Activated CD4-positive, alpha-beta memory T cell treated with anti-CD3 and anti-CD28 coated beads, Interleukin-2, amount 10 ng/mL, durations not matched to agents 7 days and 5 days (primary cell): Measurements from ENCODE around the gene PIK3R2. TPM values are rescaled to one million over a fixed set of nuclear protein-coding genes. Genes with fewer than 3 reads are reported as not detected.
A peak's percentile ranks its signal among the peaks of the same experiment; 100 is the strongest.

Source experiments
- CTCF ChIA-PET: fragments of 350-600 bp; sonication (Branson Sonifier 250); formaldehyde crosslinking; loops from one replicate; lab custom pipeline; 2021; ENCODE audit warnings: antibody characterized with exemption, inconsistent platforms; lab: Charles Lee
- POLR2A ChIA-PET: fragments of 350-600 bp; sonication (Branson Sonifier 250); formaldehyde crosslinking; loops from one replicate; lab custom pipeline; 2021; ENCODE audit warnings: antibody characterized with exemption; lab: Charles Lee
- DNase-seq: peaks from one replicate; pipeline ENCODE4 v3.0.0-alpha.2; 2020
- H3K27ac Mint-ChIP-seq: one replicate; pipeline ENCODE4 v1.8.0; 2021; ENCODE audit warnings: mild to moderate bottlenecking, mixed read lengths
- H3K27me3 Mint-ChIP-seq: one replicate; pipeline ENCODE4 v1.8.0; 2021; ENCODE audit warnings: mixed read lengths
- H3K36me3 Mint-ChIP-seq: one replicate; pipeline ENCODE4 v1.8.0; 2021; ENCODE audit warnings: low read depth, mixed read lengths
- H3K4me1 Mint-ChIP-seq: one replicate; pipeline ENCODE4 v1.8.0; 2021; ENCODE audit warnings: mixed read lengths
- H3K4me3 Mint-ChIP-seq: one replicate; pipeline ENCODE4 v1.8.0; 2021; ENCODE audit warnings: mild to moderate bottlenecking, mixed read lengths
- H3K9me3 Mint-ChIP-seq: one replicate; pipeline ENCODE4 v1.8.0; 2021; ENCODE audit warnings: mixed read lengths
- total RNA-seq, 2 experiments: library from RNA; stranded (reverse); gene quantifications; one replicate each; pipeline ENCODE4 v1.2.3, GENCODE V29; 2021

Gene PIK3R2
- total RNA-seq, 2 experiments from 2014 or later: 10.9 to 11.3 TPM

DNA sequence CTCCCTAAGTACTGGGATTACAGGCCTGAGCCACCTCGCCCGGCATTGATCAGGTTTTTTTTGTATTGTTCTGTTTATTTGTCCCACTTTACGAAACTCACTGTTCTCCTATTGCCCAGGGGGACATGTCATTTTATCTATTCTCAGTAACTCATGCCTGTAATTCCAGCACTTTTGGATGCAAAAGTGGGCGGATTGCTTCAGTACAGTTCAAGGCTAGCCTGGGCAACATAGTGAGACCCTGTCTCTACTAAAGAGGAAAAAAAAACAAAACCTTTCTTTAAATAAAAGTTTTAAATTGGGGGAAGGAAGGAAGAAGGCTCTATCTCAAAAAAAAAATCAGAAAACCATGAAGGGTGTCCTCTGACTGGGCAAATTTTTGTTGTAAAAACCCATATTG is 37.3 kb downstream of the PIK3R2 start:
- CTCF ChIA-PET: no interaction called here
- Mint-ChIP-seq H3K36me3 (no peaks in the 10 kb centered on the region), H3K4me3 (no peak overlapping the region), H3K27me3 (no peaks in the 10 kb centered on the region), H3K27ac (no peak overlapping the region), H3K9me3 (no peaks in the 10 kb centered on the region), H3K4me1 (peaks cover 23% of the 10 kb centered on the region)
- DNase-seq: no peak
- POLR2A ChIA-PET: no interaction called here

DNA sequence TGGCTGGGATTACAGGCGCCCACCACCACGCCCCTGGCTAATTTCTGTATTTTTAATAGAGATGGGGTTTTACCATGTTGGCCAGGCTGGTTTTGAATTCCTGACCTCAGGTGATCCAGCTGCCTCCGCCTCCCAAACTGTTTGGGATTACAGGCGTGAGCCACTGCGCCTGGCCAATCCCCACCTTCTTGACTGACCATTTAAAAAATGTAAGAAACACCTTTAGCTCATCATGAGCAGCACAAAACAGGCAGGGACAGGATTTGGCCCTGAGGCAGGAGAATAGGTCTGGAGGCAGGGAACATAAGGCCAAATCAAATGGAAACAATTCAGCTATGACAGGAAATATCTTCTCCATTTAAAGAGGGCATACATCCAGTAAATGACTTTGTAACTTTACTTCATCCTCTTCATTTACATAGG is 38.7 kb downstream of the PIK3R2 start:
- Mint-ChIP-seq H3K4me3 (peak overlapping the region; percentile 74), H3K27ac (peak overlapping the region; percentile 85), H3K4me1 (peaks cover 23% of the 10 kb centered on the region), H3K27me3 (no peaks in the 10 kb centered on the region), H3K9me3 (no peaks in the 10 kb centered on the region), H3K36me3 (no peaks in the 10 kb centered on the region)
- ChIA-PET POLR2A (interaction anchor here (0.6 to 3.7 kb wide), 10 partner anchors 11 to 352 kb away, joined by 3 to 32 read pairs (median 4); partner anchors contain the start of genes FKBP8, JUND, LSM4 and RAB3A), CTCF (interaction anchor here (0.7 to 3.2 kb wide), 14 partner anchors 8 to 227 kb away, joined by 3 to 21 read pairs (median 6); partner anchors contain the start of genes IFI30, RAB3A and SSBP4)
- no peak for DNase-seq

GRCh38 chr19:18192673-18193387 is 39.9 kb downstream of the PIK3R2 start, which contains the start of gene MPV17L2:
MPV17L2 (plus strand) TSS chr19:18193218; CDS start chr19:18193282, 64 bp downstream.
- CTCF ChIA-PET: interaction anchor here (0.5 to 3.2 kb wide), 22 partner anchors 9 to 226 kb away, joined by 3 to 21 read pairs (median 5); partner anchors contain the start of genes IFI30, JUND, LSM4 and RAB3A
- POLR2A ChIA-PET: interaction anchor here (0.7 to 3.7 kb wide), 14 partner anchors 12 to 351 kb away, joined by 3 to 32 read pairs (median 3); partner anchors contain the start of genes FKBP8, JUND, LSM4 and PIK3R2
- Mint-ChIP-seq H3K4me3 (peak within 1 kb of the TSS; percentile 74), H3K9me3 (no peaks in the 10 kb centered on the region), H3K36me3 (no peaks in the 10 kb centered on the region), H3K27me3 (no peaks in the 10 kb centered on the region), H3K4me1 (peaks cover 23% of the 10 kb centered on the region), H3K27ac (peak within 1 kb of the TSS; percentile 85)
- DNase-seq: peak; percentile 99

DNA sequence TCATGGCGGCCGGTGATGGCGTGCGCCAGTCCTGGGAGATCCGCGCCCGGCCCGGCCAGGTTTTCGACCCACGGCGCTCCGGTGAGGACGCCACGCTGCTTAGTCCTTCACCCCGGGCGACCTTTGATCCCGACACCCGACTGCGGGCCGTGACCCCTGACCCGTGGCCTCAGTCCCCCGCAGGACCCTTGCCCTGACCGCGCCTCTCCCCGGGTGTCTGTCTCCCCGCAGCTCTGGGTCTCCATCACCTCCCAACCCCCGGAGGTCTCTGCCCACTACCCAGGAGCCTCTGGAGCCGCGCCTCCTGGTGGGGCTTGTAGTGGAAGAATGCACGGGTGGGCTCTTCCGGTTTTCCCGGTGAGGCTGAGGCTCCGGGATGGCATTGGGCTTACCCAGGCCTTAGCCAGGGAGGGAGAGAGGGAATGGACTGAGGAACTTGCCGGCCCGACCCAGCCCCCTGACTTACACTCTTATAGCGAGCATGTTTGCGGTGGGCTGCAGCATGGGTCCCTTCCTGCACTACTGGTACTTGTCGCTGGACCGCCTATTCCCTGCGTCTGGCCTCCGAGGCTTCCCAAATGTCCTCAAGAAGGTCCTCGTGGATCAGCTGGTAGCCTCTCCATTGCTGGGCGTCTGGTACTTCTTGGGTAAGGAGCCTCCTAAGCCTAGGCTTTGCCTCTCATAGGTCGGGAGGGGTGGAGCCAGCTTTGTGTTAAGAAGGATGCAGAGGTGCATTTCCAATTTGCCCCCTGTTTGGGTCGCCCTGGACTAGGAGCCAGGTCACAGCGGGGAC is 40.6 kb downstream of the PIK3R2 start:
- Mint-ChIP-seq H3K27me3 (no peaks in the 10 kb centered on the region), H3K27ac (peak overlapping the region; percentile 85), H3K9me3 (no peaks in the 10 kb centered on the region), H3K36me3 (peaks cover 5% of the 10 kb centered on the region), H3K4me3 (peak overlapping the region; percentile 74), H3K4me1 (peaks cover 23% of the 10 kb centered on the region)
- ChIA-PET POLR2A (interaction anchor here (0.6 to 3.7 kb wide), 11 partner anchors 11 to 350 kb away, joined by 3 to 32 read pairs (median 4); partner anchors contain the start of genes FKBP8, JUND, LSM4 and PIK3R2), CTCF (interaction anchor here (0.9 to 3.2 kb wide), 16 partner anchors 8 to 213 kb away, joined by 3 to 21 read pairs (median 4); partner anchors contain the start of genes IFI30, JUND, LSM4 and RAB3A)
- DNase-seq: no peak

DNA sequence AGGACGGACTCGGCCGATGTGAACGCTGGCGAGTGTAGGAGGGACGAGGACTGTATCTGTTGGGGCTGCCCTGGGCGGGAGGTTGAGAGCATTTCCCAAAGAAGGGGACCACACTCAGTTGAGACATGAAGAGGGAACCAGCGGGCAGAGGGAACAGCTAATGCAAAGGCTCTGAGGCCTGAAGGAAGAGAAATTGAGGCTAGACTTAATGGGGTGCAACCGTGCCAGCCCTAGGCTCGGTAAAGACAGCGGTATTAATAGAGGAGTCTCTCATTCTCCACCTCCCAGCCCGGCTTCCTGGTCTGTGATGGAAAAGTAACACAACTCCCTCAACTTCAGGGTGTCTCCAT is 41.2 kb downstream of the PIK3R2 start:
- H3K27ac Mint-ChIP-seq: peak overlapping the region; percentile 85
- H3K4me3 Mint-ChIP-seq: peak overlapping the region; percentile 74

GRCh38 chr19:18194554-18195238 is 41.7 kb downstream of the PIK3R2 start:
- ChIA-PET CTCF (interaction anchor here (0.6 to 3.2 kb wide), 4 partner anchors 10 to 164 kb away, joined by 3 to 21 read pairs (median 6); partner anchors contain the start of gene RAB3A), POLR2A (interaction anchor here (0.6 to 3.7 kb wide), 3 partner anchors 10 to 170 kb away, joined by 3 to 32 read pairs (median 4); partner anchors contain the start of gene RAB3A)
- H3K4me3 Mint-ChIP-seq: peak overlapping the region; percentile 74
- H3K27me3 Mint-ChIP-seq: no peaks in the 10 kb centered on the region
- peaks cover 6% of the 10 kb centered on the region for H3K36me3 Mint-ChIP-seq
- peaks cover 23% of the 10 kb centered on the region for H3K4me1 Mint-ChIP-seq
- peak; percentile 25 for DNase-seq
- no peaks in the 10 kb centered on the region for H3K9me3 Mint-ChIP-seq
- H3K27ac Mint-ChIP-seq: no peak overlapping the region

More for the DNA sequence above, 41.2 kb downstream of the PIK3R2 start:
- ChIA-PET POLR2A (interaction anchor here (0.6 to 3.7 kb wide), 4 partner anchors 11 to 169 kb away, joined by 3 to 32 read pairs (median 4); partner anchors contain the start of gene RAB3A), CTCF (interaction anchor here (1.6 to 3.2 kb wide), 3 partner anchors 8 to 26 kb away, joined by 4 to 21 read pairs (median 9); partner anchors contain the start of gene RAB3A)
- no peaks in the 10 kb centered on the region for H3K27me3 Mint-ChIP-seq
- peaks cover 5% of the 10 kb centered on the region for H3K36me3 Mint-ChIP-seq
- H3K4me1 Mint-ChIP-seq: peaks cover 23% of the 10 kb centered on the region
- no peak for DNase-seq
- no peaks in the 10 kb centered on the region for H3K9me3 Mint-ChIP-seq

DNA sequence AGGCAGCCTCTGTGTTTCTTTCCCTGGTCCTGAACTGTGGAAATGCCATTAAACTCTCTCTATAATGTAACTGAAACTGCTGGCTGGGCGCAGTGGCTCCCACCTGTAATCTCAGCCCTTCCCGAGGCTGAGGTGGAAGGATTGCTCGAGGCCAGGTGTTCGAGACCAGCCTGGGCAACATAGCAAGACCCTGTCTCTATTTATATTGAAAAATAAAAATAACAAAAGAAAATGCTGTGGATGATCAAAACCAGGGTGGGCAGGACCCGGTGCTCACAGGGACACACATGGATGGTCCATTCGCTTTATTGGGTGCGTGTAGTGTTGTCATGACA is 43.5 kb downstream of the PIK3R2 start:
- ChIA-PET POLR2A (no interaction called here), CTCF (no interaction called here)
- Mint-ChIP-seq H3K27ac (no peak overlapping the region), H3K9me3 (no peaks in the 10 kb centered on the region), H3K27me3 (no peaks in the 10 kb centered on the region), H3K36me3 (peaks cover 8% of the 10 kb centered on the region), H3K4me3 (no peak overlapping the region), H3K4me1 (peaks cover 23% of the 10 kb centered on the region)
- no peak for DNase-seq

DNA sequence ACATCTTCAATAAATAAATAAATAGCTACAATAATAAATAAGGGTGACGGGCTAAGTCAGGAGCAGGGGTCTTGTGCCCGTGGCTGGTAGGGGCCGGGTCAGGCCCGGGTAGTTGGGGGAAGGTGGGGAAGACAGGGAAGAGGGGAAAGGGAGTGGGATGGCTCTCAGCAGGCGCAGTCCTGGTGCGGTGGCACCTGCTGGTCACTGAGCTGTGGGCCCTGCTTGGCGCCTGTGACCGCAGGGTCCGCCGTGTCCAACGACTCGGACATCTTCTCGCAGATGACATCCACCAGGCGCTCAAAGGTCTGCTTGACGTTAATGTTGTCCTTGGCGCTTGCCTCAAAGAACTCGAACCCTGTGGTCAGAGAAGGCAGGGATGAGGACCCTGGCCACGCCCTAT is 44.3 kb downstream of the PIK3R2 start:
- H3K4me1 Mint-ChIP-seq: peaks cover 23% of the 10 kb centered on the region
- POLR2A ChIA-PET: no interaction called here
- H3K27ac Mint-ChIP-seq: no peak overlapping the region
- peaks cover 8% of the 10 kb centered on the region for H3K36me3 Mint-ChIP-seq
- H3K4me3 Mint-ChIP-seq: no peak overlapping the region
- CTCF ChIA-PET: interaction anchor here (0.7 kb wide), 1 partner anchor 55 kb away, joined by 3 read pairs; no protein-coding TSS in a partner anchor
- H3K9me3 Mint-ChIP-seq: no peaks in the 10 kb centered on the region
- no peaks in the 10 kb centered on the region for H3K27me3 Mint-ChIP-seq
- DNase-seq: no peak

- ChIA-PET CTCF (interaction anchor here (0.7 kb wide), 1 partner anchor 55 kb away, joined by 3 read pairs; no protein-coding TSS in a partner anchor), POLR2A (no interaction called here)
- Mint-ChIP-seq H3K9me3 (no peaks in the 10 kb centered on the region), H3K4me1 (peaks cover 26% of the 10 kb centered on the region), H3K27ac (no peak overlapping the region), H3K36me3 (peaks cover 8% of the 10 kb centered on the region), H3K4me3 (no peak overlapping the region), H3K27me3 (no peaks in the 10 kb centered on the region)
- no peak for DNase-seq
These were observed 45.0 kb downstream of the PIK3R2 start for GRCh38 chr19:18197941-18198340.

GRCh38 chr19:18198374-18198773 is 45.4 kb downstream of the PIK3R2 start:
- CTCF ChIA-PET: no interaction called here
- Mint-ChIP-seq H3K9me3 (no peaks in the 10 kb centered on the region), H3K27me3 (no peaks in the 10 kb centered on the region), H3K4me3 (no peak overlapping the region), H3K4me1 (peaks cover 27% of the 10 kb centered on the region), H3K27ac (no peak overlapping the region), H3K36me3 (peaks cover 8% of the 10 kb centered on the region)
- DNase-seq: no peak
- POLR2A ChIA-PET: no interaction called here

DNA sequence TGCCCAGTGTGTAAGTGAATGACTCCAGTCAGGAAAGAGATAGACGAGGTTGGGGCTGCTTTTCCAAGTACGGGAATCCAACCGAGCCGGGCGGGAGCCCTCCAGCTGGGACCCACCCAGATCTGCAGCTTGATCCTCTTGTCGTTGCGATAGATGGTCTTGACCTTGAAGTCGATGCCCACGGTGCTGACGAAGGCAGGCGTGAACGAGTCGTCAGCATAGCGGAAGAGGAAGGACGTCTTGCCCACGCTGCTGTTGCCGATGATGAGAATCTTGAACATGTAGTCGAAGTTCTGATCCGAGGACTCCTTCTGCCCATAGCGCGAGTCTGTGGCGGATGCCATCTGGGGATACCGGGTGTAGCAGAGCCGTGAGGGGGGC is 49.4 kb downstream of the PIK3R2 start:
- H3K4me1 Mint-ChIP-seq: peaks cover 31% of the 10 kb centered on the region
- no peak for DNase-seq
- no peaks in the 10 kb centered on the region for H3K9me3 Mint-ChIP-seq
- no peak overlapping the region for H3K27ac Mint-ChIP-seq
- ChIA-PET CTCF (interaction anchor here (1.0 to 8.5 kb wide), 3 partner anchors 9 to 51 kb away, joined by 3 to 70 read pairs (median 4); partner anchors contain the start of gene MPV17L2), POLR2A (interaction anchor here (1.3 to 4.4 kb wide), 3 partner anchors 9 to 78 kb away, joined by 3 to 36 read pairs (median 32); partner anchors contain the start of genes JUND and MPV17L2)
- H3K27me3 Mint-ChIP-seq: peaks cover 1% of the 10 kb centered on the region
- peak overlapping the region; percentile 35 for H3K4me3 Mint-ChIP-seq
- peaks cover 8% of the 10 kb centered on the region for H3K36me3 Mint-ChIP-seq
